Prostate gland (tissue), 2 donors: ENCODE measurements around the gene SLC4A11. TPM values are rescaled to one million over a fixed set of nuclear protein-coding genes. Genes with fewer than 3 reads are reported as not detected.
A peak's percentile ranks its signal among the peaks of the same experiment; 100 is the strongest.

ENCODE experiments used
- DNase-seq: peaks from one replicate; pipeline ENCODE4 v3.0.0-alpha.2; 2019; ENCODE audit warnings: low spot score
- H3K27ac ChIP-seq, 2 donors: fragments of 200-600 bp; sonication (generic); 2 replicates each; pipeline ENCODE4 v1.5.1; 2017 to 2019
- H3K27me3 ChIP-seq: fragments of 200-600 bp; sonication (generic); replicated peaks from 2 replicates; pipeline ENCODE4 v1.5.1; 2019; ENCODE audit not compliant: insufficient read depth
- H3K36me3 ChIP-seq, 2 donors: fragments of 200-600 bp; sonication (generic); 1 replicate in 1 of 2; 2 replicates in 1 of 2; pipeline versions ENCODE4 v1.5.1 to v1.8.1; 2017 to 2019
- H3K4me1 ChIP-seq: fragments of 200-600 bp; sonication (generic); replicated peaks from 2 replicates; pipeline ENCODE4 v1.5.1; 2019
- H3K4me3 ChIP-seq, 2 donors: fragments of 200-600 bp; sonication (generic); 2 replicates each; pipeline ENCODE4 v1.5.1; 2017 to 2019
- H3K9me3 ChIP-seq: fragments of 200-600 bp; sonication (generic); 2 replicates; pipeline ENCODE4 v1.5.1; 2017
- POLR2A ChIP-seq: fragments of 450-650 bp; IDR thresholded peaks from one replicate; pipeline ENCODE4 v1.6.1; 2016; ENCODE audit warnings: antibody characterized with exemption, mild to moderate bottlenecking
- POLR2AphosphoS5 ChIP-seq: sonication (generic); formaldehyde crosslinking; IDR thresholded peaks from one replicate; pipeline ENCODE4 v1.6.1; 2017; ENCODE audit warnings: antibody characterized with exemption
- WGBS: methylation state at CpG from one replicate; pipeline ENCODE4 v1.1.5; 2018; 5-methylcytosine and 5-hydroxymethylcytosine counted together
- intact Hi-C: fragments of 100-400 bp; cut with DNase I; formaldehyde crosslinking; loops from one replicate; pipeline ENCODE4 v1.14.2; 2022
- total RNA-seq, 2 donors: library from RNA; depleted of rRNA; stranded (reverse); fragments of >200 nt; gene quantifications; one replicate each; pipeline ENCODE4 v1.1.0, GENCODE V29; 2016
- TF ChIP-seq, protein P1 (sequence below), 4 experiments: fragments of 200-600 bp in 2 of 4; fragments of 450-650 bp in 2 of 4; sonication (generic) in 2 of 4; IDR thresholded peaks; 1 replicate in 3 of 4; 2 replicates in 1 of 4; pipeline ENCODE4 v1.5.1; 2016 to 2019; ENCODE audit warnings: antibody characterized with exemption in 4 of 4, mild to moderate bottlenecking in 2 of 4, moderate library complexity in 2 of 4

Gene SLC4A11
- total RNA-seq, 2 donors from 2014 or later = 9.2 to 12.7 TPM

DNA sequence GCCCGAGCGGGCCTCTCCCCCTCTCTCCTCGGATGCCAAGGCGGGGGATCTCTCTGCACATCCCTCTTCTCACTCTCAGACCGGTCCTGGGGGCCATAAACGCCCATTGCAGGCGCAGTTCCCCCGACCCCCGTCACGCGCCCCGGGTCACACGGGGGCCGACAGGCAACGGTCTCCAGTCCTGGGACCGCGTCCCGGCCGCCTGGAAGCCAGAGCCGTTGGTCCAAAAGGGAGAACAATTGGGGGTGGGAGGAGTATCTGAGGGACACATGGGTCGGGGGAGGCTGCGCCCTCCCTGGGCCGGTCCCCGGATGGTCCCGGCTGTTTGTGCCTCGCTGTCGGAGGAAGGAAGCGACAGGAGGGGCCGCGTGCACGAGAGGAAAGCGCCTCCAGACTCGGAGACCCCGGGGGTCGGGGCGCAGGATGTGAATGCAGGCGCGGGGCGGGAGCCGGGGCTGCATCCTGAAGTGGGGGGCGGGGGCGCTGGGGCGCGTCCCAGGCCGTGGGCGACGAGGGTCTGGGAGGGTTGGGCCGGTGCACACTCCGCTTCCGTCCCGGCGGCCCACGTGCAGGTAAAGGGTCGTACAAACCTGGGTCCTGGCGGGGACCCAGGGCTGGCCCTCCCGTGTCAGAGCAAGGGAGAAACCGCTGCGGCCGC, 903 bp downstream of the SLC4A11 start:
- no peak for TF ChIP-seq POLR2A
- no peak for TF ChIP-seq POLR2AphosphoS5
- TF ChIP-seq, protein P1, sequence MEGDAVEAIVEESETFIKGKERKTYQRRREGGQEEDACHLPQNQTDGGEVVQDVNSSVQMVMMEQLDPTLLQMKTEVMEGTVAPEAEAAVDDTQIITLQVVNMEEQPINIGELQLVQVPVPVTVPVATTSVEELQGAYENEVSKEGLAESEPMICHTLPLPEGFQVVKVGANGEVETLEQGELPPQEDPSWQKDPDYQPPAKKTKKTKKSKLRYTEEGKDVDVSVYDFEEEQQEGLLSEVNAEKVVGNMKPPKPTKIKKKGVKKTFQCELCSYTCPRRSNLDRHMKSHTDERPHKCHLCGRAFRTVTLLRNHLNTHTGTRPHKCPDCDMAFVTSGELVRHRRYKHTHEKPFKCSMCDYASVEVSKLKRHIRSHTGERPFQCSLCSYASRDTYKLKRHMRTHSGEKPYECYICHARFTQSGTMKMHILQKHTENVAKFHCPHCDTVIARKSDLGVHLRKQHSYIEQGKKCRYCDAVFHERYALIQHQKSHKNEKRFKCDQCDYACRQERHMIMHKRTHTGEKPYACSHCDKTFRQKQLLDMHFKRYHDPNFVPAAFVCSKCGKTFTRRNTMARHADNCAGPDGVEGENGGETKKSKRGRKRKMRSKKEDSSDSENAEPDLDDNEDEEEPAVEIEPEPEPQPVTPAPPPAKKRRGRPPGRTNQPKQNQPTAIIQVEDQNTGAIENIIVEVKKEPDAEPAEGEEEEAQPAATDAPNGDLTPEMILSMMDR (IDR thresholded peaks at IDR 0.05) = no peak
- 6% methylated on average over 57 of the region's 59 CpGs for WGBS
- Histone ChIP-seq H3K27ac (no peak overlapping the region), H3K9me3 (no peaks in the 10 kb centered on the region), H3K36me3 (no peaks in the 10 kb centered on the region), H3K27me3 (no peaks in the 10 kb centered on the region), H3K4me1 (peaks cover 5% of the 10 kb centered on the region), H3K4me3 (peak overlapping the region; percentile 73 to 75)
- no peak for DNase-seq
- intact Hi-C loops = no loop called here

DNA sequence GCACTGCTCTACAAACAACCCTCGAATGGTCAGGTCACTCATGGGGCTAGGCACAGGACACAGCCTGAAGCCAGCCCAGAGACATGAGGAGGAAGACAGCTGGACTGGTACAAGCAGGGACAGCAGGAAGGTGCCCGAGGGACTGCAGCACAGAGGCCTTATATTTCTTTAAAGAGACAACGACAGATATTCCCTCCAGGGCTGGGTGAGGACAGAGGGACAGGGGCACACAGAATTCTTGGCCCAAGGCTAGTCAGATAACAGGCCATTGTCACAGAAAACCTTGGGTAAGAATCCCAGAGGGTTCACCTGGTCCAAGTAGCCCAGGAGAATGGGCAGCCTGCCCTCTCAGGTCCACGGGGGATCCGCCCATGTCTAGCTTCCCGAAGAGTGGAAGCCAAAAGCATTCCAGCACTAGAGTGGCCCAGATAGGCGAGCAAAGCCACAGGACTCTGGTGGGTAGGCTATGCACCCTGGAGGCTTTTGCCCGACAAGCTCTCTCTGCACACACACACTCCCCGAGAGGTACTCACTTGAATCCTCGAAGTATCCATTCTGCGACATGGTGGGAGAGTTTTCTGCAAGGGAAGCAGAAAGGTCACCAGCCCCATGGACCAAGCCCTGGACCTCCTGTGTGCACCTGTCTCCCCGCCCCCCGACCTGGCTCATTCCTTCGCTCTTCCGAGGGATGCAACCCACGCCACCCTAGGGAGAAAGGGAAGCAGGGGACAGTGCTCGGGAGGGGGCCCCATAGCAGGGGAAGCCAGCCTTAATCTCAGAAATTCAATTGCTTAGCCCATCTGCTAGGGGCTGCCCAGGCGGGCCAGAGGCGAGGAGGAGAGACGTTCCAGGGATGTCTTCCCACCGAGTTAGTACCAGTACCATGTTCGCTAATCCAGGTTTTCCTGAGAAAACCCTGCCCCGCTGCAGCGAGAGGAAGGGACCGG, 1.7 kb downstream of the SLC4A11 start:
- peaks cover 5% of the 10 kb centered on the region for H3K4me1 ChIP-seq

DNA sequence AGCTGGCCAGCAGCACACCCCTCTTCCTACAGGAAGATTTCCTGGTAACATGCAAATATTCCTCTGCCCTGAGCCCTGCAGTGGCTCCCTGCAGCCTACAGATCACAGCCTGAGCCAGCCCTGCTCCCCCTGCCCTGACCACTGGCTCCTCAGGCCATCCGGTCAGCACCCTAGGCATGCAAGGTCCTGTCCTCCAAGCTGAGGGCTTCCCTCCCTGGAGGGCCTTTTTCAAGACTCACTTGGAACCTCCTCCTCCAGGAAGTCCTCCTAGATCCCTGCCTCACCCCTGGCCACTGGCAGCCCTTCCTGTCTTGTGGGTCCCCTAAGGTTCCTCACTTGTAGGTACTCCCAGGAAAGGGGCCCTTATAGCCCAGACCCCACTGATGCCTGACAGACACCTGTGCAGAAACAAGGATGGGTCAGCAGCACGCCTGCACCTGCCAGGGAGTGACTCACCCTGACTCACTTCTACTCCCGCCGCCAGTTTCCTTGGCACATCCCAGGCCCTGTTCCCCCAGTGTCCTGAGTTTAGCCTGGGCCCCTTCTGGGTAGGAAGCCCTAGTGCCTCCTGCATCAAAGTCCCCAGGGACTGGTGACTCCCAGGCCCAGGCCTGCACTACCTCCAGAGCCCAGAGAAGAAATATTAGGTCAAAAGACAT, 3.2 kb downstream of the SLC4A11 start:
- H3K27me3 ChIP-seq = no peaks in the 10 kb centered on the region
- no peak overlapping the region for H3K4me3 ChIP-seq
- peaks cover 5% of the 10 kb centered on the region for H3K4me1 ChIP-seq
- DNase-seq = no peak
- intact Hi-C loops = no loop called here
- TF ChIP-seq POLR2A = no peak
- H3K27ac ChIP-seq = no peak overlapping the region
- H3K36me3 ChIP-seq = no peaks in the 10 kb centered on the region
- H3K9me3 ChIP-seq = no peaks in the 10 kb centered on the region
- WGBS = 71% methylated on average over 4 of the region's 4 CpGs

More for the DNA sequence above, 1.7 kb downstream of the SLC4A11 start:
- DNase-seq = no peak
- Histone ChIP-seq H3K27ac (no peak overlapping the region), H3K4me3 (peak overlapping the region in 1 of 2 donors; percentile 75), H3K9me3 (no peaks in the 10 kb centered on the region), H3K27me3 (no peaks in the 10 kb centered on the region), H3K36me3 (no peaks in the 10 kb centered on the region)
- intact Hi-C loops = no loop called here
- TF ChIP-seq, protein P1 (IDR thresholded peaks at IDR 0.05) = no peak
- no peak for TF ChIP-seq POLR2A
- TF ChIP-seq POLR2AphosphoS5 = no peak
- WGBS = 64% methylated on average over 25 of the region's 25 CpGs

DNA sequence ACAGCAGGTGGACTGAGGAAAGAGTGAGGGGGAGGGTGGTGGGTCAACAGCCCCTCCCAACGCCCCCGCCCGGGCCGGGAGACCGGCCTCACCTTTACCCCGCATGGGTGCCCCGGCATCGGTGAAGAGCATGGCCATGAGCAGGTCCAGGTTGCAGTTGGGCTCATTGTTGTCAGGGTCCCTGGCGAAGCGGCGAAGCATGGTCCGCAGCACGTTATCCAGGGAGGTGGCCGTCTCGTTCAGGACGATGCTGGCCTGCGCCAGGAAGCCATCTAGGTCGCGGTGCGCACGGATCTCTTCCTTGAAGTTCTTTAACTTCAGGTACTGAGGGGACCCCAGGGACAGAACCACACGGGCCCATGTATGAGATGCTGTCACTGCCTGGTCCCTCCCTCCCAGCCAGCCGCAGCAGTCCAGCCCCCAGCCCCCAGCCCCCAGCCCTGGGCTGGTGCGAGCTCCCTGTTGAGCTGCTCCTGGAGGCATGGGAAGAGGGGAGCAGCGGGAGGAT, 4.9 kb downstream of the SLC4A11 start:
- Histone ChIP-seq H3K27me3 (no peaks in the 10 kb centered on the region), H3K36me3 (no peaks in the 10 kb centered on the region), H3K27ac (no peak overlapping the region), H3K4me1 (no peaks in the 10 kb centered on the region), H3K4me3 (no peak overlapping the region), H3K9me3 (no peaks in the 10 kb centered on the region)
- 92% methylated on average over 25 of the region's 25 CpGs for WGBS
- DNase-seq = no peak
- intact Hi-C loops = no loop called here
- TF ChIP-seq, protein P1 (IDR thresholded peaks at IDR 0.05) = no peak
- no peak for TF ChIP-seq POLR2AphosphoS5
